NCI-H524 treated with DMSO at 0.1 percent for 48 hours (cell line): ENCODE results near the gene ANKRD39.
A peak's percentile ranks its signal among the peaks of the same experiment; 100 is the strongest.
"Not testable (repeated sequence)": the region's sequence is repeated elsewhere in the genome, so short reads cannot be mapped to it uniquely, and the experiment has no call there.

Experiments
- DNase-seq: peaks from one replicate; lab custom pipeline; 2025; lab: John Stamatoyannopoulos, UW

Gene ANKRD39

GRCh38 chr2:96857667-96858372 lies at the start of gene ANKRD39:
ANKRD39 (minus strand) TSS chr2:96858016; CDS start chr2:96857987, 29 bp downstream.
- peak; percentile 65 for DNase-seq

- no peak for DNase-seq
Observed at GRCh38 chr2:96906729-96907114, 48.9 kb upstream of the ANKRD39 start.

GRCh38 chr2:96903815-96904214 lies 46.0 kb upstream of the ANKRD39 start:
- no peak for DNase-seq

GRCh38 chr2:96903318-96903717 lies 45.5 kb upstream of the ANKRD39 start:
- no peak for DNase-seq

GRCh38 chr2:96900237-96900636 lies 42.4 kb upstream of the ANKRD39 start:
- no peak for DNase-seq

GRCh38 chr2:96899413-96899741 lies 41.6 kb upstream of the ANKRD39 start:
- DNase-seq, result no peak

- no peak for DNase-seq
Observed at GRCh38 chr2:96898641-96899412, 41.0 kb upstream of the ANKRD39 start.

GRCh38 chr2:96898135-96898505 lies 40.3 kb upstream of the ANKRD39 start:
- no peak for DNase-seq

- no peak for DNase-seq
Observed at GRCh38 chr2:96897491-96898134, 39.8 kb upstream of the ANKRD39 start.

- DNase-seq, result no peak
Observed at GRCh38 chr2:96895746-96896651, 38.2 kb upstream of the ANKRD39 start.

- DNase-seq, result no peak
Observed at GRCh38 chr2:96895032-96895745, 37.4 kb upstream of the ANKRD39 start.

- no peak for DNase-seq
Observed at GRCh38 chr2:96894151-96894531, 36.3 kb upstream of the ANKRD39 start.

GRCh38 chr2:96893289-96894150 lies 35.7 kb upstream of the ANKRD39 start:
- DNase-seq, result no peak

GRCh38 chr2:96891591-96892333 lies 33.9 kb upstream of the ANKRD39 start:
- no peak for DNase-seq

- DNase-seq, result no peak
Observed at GRCh38 chr2:96890726-96891385, 33.0 kb upstream of the ANKRD39 start.

GRCh38 chr2:96890252-96890651 lies 32.4 kb upstream of the ANKRD39 start:
- DNase-seq, result no peak

GRCh38 chr2:96889502-96889901 lies 31.7 kb upstream of the ANKRD39 start:
- DNase-seq, result not testable (repeated sequence)

- DNase-seq, result no peak
Observed at GRCh38 chr2:96888072-96889011, 30.5 kb upstream of the ANKRD39 start.
